ENCODE data around the gene PTPRQ.

Gene PTPRQ

GRCh38 chr12:80607361-80608135, 163.5 kb downstream of the PTPRQ start:
- H3K4me3 Mint-ChIP-seq: no peak overlapping the region
- H3K4me1 Mint-ChIP-seq: no peaks in the 10 kb centered on the region
- H3K9me3 Mint-ChIP-seq: no peaks in the 10 kb centered on the region
- H3K27ac Mint-ChIP-seq: no peak overlapping the region
- no peaks in the 10 kb centered on the region for H3K27me3 Mint-ChIP-seq (ENCODE audit: low read depth)
- no peak for TF ChIP-seq CTCF (IDR thresholded peaks at IDR 0.05; ENCODE audit: unreplicated experiment in 3 of 3)
- no peaks in the 10 kb centered on the region for H3K36me3 Mint-ChIP-seq (ENCODE audit: low read depth)

- H3K27me3 Mint-ChIP-seq (ENCODE audit: low read depth): no peaks in the 10 kb centered on the region
- no peaks in the 10 kb centered on the region for H3K9me3 Mint-ChIP-seq
- no peak overlapping the region for H3K4me3 Mint-ChIP-seq
- no peak overlapping the region for H3K27ac Mint-ChIP-seq
- H3K36me3 Mint-ChIP-seq (ENCODE audit: low read depth): no peaks in the 10 kb centered on the region
- no peak for TF ChIP-seq CTCF (IDR thresholded peaks at IDR 0.05; ENCODE audit: unreplicated experiment in 3 of 3)
- H3K4me1 Mint-ChIP-seq: no peaks in the 10 kb centered on the region
Observed at GRCh38 chr12:80617733-80618132, 173.7 kb downstream of the PTPRQ start.

DNA sequence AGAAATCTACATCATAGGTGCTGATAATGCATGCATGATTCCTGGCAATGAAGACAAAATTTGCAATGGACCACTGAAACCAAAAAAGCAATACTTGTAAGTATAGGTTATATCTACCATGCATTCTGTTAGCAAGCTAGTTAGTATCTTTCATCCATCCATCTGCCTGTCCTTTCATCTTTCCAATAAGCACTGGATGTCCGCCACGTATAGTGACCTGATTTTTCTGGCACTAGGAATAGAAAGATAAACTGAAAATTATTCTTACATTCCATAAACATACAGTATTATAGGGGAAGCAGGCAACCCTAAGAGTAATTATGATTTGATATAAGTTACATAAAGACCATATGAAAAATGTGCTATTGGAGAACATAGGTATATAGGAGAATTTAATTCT, 176.2 kb downstream of the PTPRQ start:
- Mint-ChIP-seq H3K4me3 (no peak overlapping the region), H3K27ac (no peak overlapping the region), H3K27me3 (ENCODE audit: low read depth) (no peaks in the 10 kb centered on the region), H3K9me3 (no peaks in the 10 kb centered on the region), H3K4me1 (no peaks in the 10 kb centered on the region), H3K36me3 (ENCODE audit: low read depth) (no peaks in the 10 kb centered on the region)
- no peak for TF ChIP-seq CTCF (IDR thresholded peaks at IDR 0.05; ENCODE audit: unreplicated experiment in 3 of 3)

- H3K4me3 Mint-ChIP-seq: no peak overlapping the region
- no peak for TF ChIP-seq CTCF (IDR thresholded peaks at IDR 0.05; ENCODE audit: unreplicated experiment in 3 of 3)
- no peaks in the 10 kb centered on the region for H3K9me3 Mint-ChIP-seq
- H3K4me1 Mint-ChIP-seq: no peaks in the 10 kb centered on the region
- H3K27me3 Mint-ChIP-seq (ENCODE audit: low read depth): no peaks in the 10 kb centered on the region
- no peaks in the 10 kb centered on the region for H3K36me3 Mint-ChIP-seq (ENCODE audit: low read depth)
- no peak overlapping the region for H3K27ac Mint-ChIP-seq
Observed at GRCh38 chr12:80622271-80622670, 178.2 kb downstream of the PTPRQ start.

GRCh38 chr12:80625051-80625450, 181.0 kb downstream of the PTPRQ start:
- no peak for TF ChIP-seq CTCF (IDR thresholded peaks at IDR 0.05; ENCODE audit: unreplicated experiment in 3 of 3)
- no peaks in the 10 kb centered on the region for H3K9me3 Mint-ChIP-seq
- H3K36me3 Mint-ChIP-seq (ENCODE audit: low read depth): no peaks in the 10 kb centered on the region
- H3K27me3 Mint-ChIP-seq (ENCODE audit: low read depth): no peaks in the 10 kb centered on the region
- no peak overlapping the region for H3K27ac Mint-ChIP-seq
- no peaks in the 10 kb centered on the region for H3K4me1 Mint-ChIP-seq
- no peak overlapping the region for H3K4me3 Mint-ChIP-seq

GRCh38 chr12:80625901-80626300, 181.9 kb downstream of the PTPRQ start:
- Mint-ChIP-seq H3K36me3 (ENCODE audit: low read depth) (no peaks in the 10 kb centered on the region), H3K27ac (no peak overlapping the region), H3K9me3 (no peaks in the 10 kb centered on the region), H3K27me3 (ENCODE audit: low read depth) (no peaks in the 10 kb centered on the region), H3K4me3 (no peak overlapping the region), H3K4me1 (no peaks in the 10 kb centered on the region)
- TF ChIP-seq CTCF (IDR thresholded peaks at IDR 0.05; ENCODE audit: unreplicated experiment in 3 of 3): no peak
